Spleen (tissue), 11 donors: ENCODE results near the gene COLGALT1. TPM values are rescaled to one million over a fixed set of nuclear protein-coding genes. Genes with fewer than 3 reads are reported as not detected.

ENCODE experiments used
- DNase-seq: peaks from one replicate; pipeline ENCODE4 v3.0.0-alpha.2; 2020
- H3K27ac ChIP-seq, 8 donors: fragments of 200-600 bp; sonication (generic) in 7 of 8; 1 replicate in 4 of 8; 2 replicates in 4 of 8; pipeline versions ENCODE4 v1.5.0 to v1.8.0; 2016 to 2021; ENCODE audit warnings: inconsistent platforms in 4 of 8, mild to moderate bottlenecking in 4 of 8, moderate library complexity in 1 of 8
- H3K27me3 ChIP-seq, 7 donors: fragments of 200-600 bp; sonication (generic) in 6 of 7; replicated peaks in 1 of 7; 1 replicate in 4 of 7; 2 replicates in 3 of 7; pipeline versions ENCODE4 v1.5.0 to v1.8.0; 2016 to 2021; ENCODE audit warnings: inconsistent platforms in 3 of 7, mild to moderate bottlenecking in 1 of 7
- H3K36me3 ChIP-seq, 6 donors: fragments of 200-600 bp; sonication (generic) in 5 of 6; 1 replicate in 4 of 6; 2 replicates in 2 of 6; pipeline versions ENCODE4 v1.5.0 to v1.8.0; 2016 to 2021; ENCODE audit warnings: inconsistent platforms in 2 of 6
- H3K4me1 ChIP-seq, 6 donors: fragments of 200-600 bp; sonication (generic) in 5 of 6; 1 replicate in 3 of 6; 2 replicates in 3 of 6; pipeline versions ENCODE4 v1.5.0 to v1.8.0; 2016 to 2021; ENCODE audit warnings: inconsistent platforms in 3 of 6
- H3K4me3 ChIP-seq, 8 donors: fragments of 200-600 bp; sonication (generic) in 7 of 8; 1 replicate in 4 of 8; 2 replicates in 4 of 8; pipeline versions ENCODE4 v1.5.0 to v1.8.0; 2016 to 2021; ENCODE audit warnings: inconsistent platforms in 4 of 8, mild to moderate bottlenecking in 4 of 8, moderate library complexity in 2 of 8
- H3K9me3 ChIP-seq, 8 donors: fragments of 200-600 bp; sonication (generic) in 7 of 8; 1 replicate in 4 of 8; 2 replicates in 4 of 8; pipeline versions ENCODE4 v1.5.0 to v1.8.0; 2016 to 2021; ENCODE audit warnings: inconsistent platforms in 4 of 8
- CTCF ChIP-seq, 11 experiments: fragments of 200-600 bp in 7 of 11; fragments of 450-650 bp in 4 of 11; sonication (generic) in 4 of 11; IDR thresholded peaks in 8 of 11; conservative IDR thresholded peaks in 3 of 11; 1 replicate in 7 of 11; 2 replicates in 4 of 11; pipeline versions ENCODE4 v1.4.0 to v1.8.0; 2016 to 2021; ENCODE audit warnings: antibody characterized with exemption in 11 of 11, inconsistent platforms in 4 of 11, mild to moderate bottlenecking in 1 of 11
- POLR2A ChIP-seq, 3 donors: fragments of 450-650 bp; IDR thresholded peaks; one replicate each; pipeline ENCODE4 v1.5.1; 2017; ENCODE audit warnings: antibody characterized with exemption in 3 of 3, mild to moderate bottlenecking in 1 of 3
- POLR2AphosphoS5 ChIP-seq, 3 donors: sonication (generic); formaldehyde crosslinking; IDR thresholded peaks; one replicate each; pipeline ENCODE4 v1.5.1; 2017; ENCODE audit warnings: antibody characterized with exemption in 3 of 3
- WGBS, 5 donors: extraction: QIAGEN DNeasy Blood & Tissue Kit in 3 of 5; methylation state at CpG; one replicate each; pipeline versions ENCODE4 v1.1.5 to v1.1.7; 2013 to 2018; 5-methylcytosine and 5-hydroxymethylcytosine counted together
- intact Hi-C: fragments of 100-400 bp; cut with DNase I; formaldehyde crosslinking; loops from one replicate; pipeline ENCODE4 v1.15.0; 2023; ENCODE audit warnings: low total_unique reads
- polyA plus RNA-seq, 3 donors: library from polyadenylated mRNA; stranded (reverse); fragments of 200-250 nt; gene quantifications; one replicate each; pipeline ENCODE4 v1.2.1, GENCODE V29; 2013
- total RNA-seq, 7 donors: library from RNA; depleted of rRNA in 3 of 7; stranded (reverse); fragments of >200 nt in 3 of 7; fragmentation: NEBNext Ultra II Directional in 4 of 7; extraction: Animal tissue kit (Norgen Biotek cat#: 25700) in 4 of 7; gene quantifications; one replicate each; pipeline versions ENCODE4 v1.1.0 to v1.2.1, GENCODE V29; 2016 to 2021
- donor health status: healthy with polysubstance abuse.
- donor health status: DM: no; HTN: no; CAD: no; lungs with moderate emphysema.
- donor health status: DM: no; HTN: no; CAD: no.
- donor health status: Bipolar disorder and iron deficiency.
- donor health status: healthy.
- donor health status: DM: no; HTN: no; CAD: no.
- donor health status: DM: yes; HTN: yes; CAD: no.

Gene COLGALT1
- total and polyA plus RNA-seq, 10 donors: 52.4 to 146 (median 92.0) TPM

- 23 to 44% (median 38%) methylated on average over 7 of the region's 7 CpGs for WGBS, 5 donors
- no peak for DNase-seq
- intact Hi-C loops: no loop called here
- Histone ChIP-seq H3K4me1 (peaks cover 11 to 52% (median 40%) of the 10 kb centered on the region in 6 donors), H3K27ac (peak overlapping the region; percentile 10 to 77 (median 62)), H3K27me3 (no peaks in the 10 kb centered on the region), H3K4me3 (no peak overlapping the region), H3K9me3 (no peaks in the 10 kb centered on the region), H3K36me3 (peaks cover 0 to 35% (median 3%) of the 10 kb centered on the region in 6 donors)
- no peak for TF ChIP-seq CTCF (IDR thresholded peaks at IDR 0.05 in 8 of 11, conservative IDR thresholded peaks at IDR 0.05 in 3 of 11)
- peak in 1 of 3 donors; percentile 83 for TF ChIP-seq POLR2AphosphoS5 (IDR thresholded peaks at IDR 0.05)
- TF ChIP-seq POLR2A (IDR thresholded peaks at IDR 0.05): no peak
Observed at GRCh38 chr19:17553256-17553655, 2.2 kb upstream of the COLGALT1 start.

GRCh38 chr19:17554968-17555479, 425 bp upstream of the COLGALT1 start:
- DNase-seq: no peak
- peak overlapping the region; percentile 27 to 96 (median 91) for H3K27ac ChIP-seq
- H3K36me3 ChIP-seq: peaks cover 0 to 41% (median 18%) of the 10 kb centered on the region in 6 donors
- TF ChIP-seq CTCF (IDR thresholded peaks at IDR 0.05 in 8 of 11, conservative IDR thresholded peaks at IDR 0.05 in 3 of 11) (peak in 1 of 11 experiments; percentile 10), POLR2A (IDR thresholded peaks at IDR 0.05) (no peak)
- peaks cover 11 to 68% (median 51%) of the 10 kb centered on the region in 6 donors for H3K4me1 ChIP-seq
- H3K4me3 ChIP-seq: peak overlapping the region; percentile 13 to 99 (median 96)
- WGBS, 5 donors: 15 to 17% (median 16%) methylated on average over 16 to 19 of the region's 19 CpGs
- intact Hi-C loops: no loop called here
- no peaks in the 10 kb centered on the region for H3K27me3 ChIP-seq
- H3K9me3 ChIP-seq: no peaks in the 10 kb centered on the region

GRCh38 chr19:17555929-17556813, 722 bp downstream of the COLGALT1 start:
- Histone ChIP-seq H3K9me3 (no peaks in the 10 kb centered on the region), H3K27ac (peak overlapping the region; percentile 63 to 96 (median 91)), H3K36me3 (peaks cover 0 to 50% (median 30%) of the 10 kb centered on the region in 6 donors), H3K4me3 (peak overlapping the region; percentile 86 to 99 (median 96)), H3K27me3 (no peaks in the 10 kb centered on the region), H3K4me1 (peaks cover 11 to 79% (median 56%) of the 10 kb centered on the region in 6 donors)
- peak; percentile 90 for DNase-seq
- 7 to 54% (median 9%) methylated on average over 6 to 46 of the region's 46 CpGs for WGBS, 5 donors
- TF ChIP-seq POLR2AphosphoS5 (IDR thresholded peaks at IDR 0.05) (peak; percentile 63 to 81 (median 73)), CTCF (IDR thresholded peaks at IDR 0.05 in 8 of 11, conservative IDR thresholded peaks at IDR 0.05 in 3 of 11) (peak in 1 of 11 experiments; percentile 8), POLR2A (IDR thresholded peaks at IDR 0.05) (no peak)
- intact Hi-C loops: no loop called here

GRCh38 chr19:17556995-17557394, 1.5 kb downstream of the COLGALT1 start:
- intact Hi-C loops: no loop called here
- Histone ChIP-seq H3K4me1 (peaks cover 11 to 85% (median 59%) of the 10 kb centered on the region in 6 donors), H3K9me3 (no peaks in the 10 kb centered on the region), H3K36me3 (peaks cover 0 to 55% (median 34%) of the 10 kb centered on the region in 6 donors), H3K4me3 (peak overlapping the region in 7 of 8 donors; percentile 86 to 99 (median 96)), H3K27me3 (no peaks in the 10 kb centered on the region), H3K27ac (peak overlapping the region in 7 of 8 donors; percentile 86 to 96 (median 92))
- TF ChIP-seq POLR2A (IDR thresholded peaks at IDR 0.05) (no peak), CTCF (IDR thresholded peaks at IDR 0.05 in 8 of 11, conservative IDR thresholded peaks at IDR 0.05 in 3 of 11) (no peak), POLR2AphosphoS5 (IDR thresholded peaks at IDR 0.05) (no peak)
- DNase-seq: no peak
- 84 to 95% (median 87%) methylated on average over 7 of the region's 7 CpGs for WGBS, 5 donors
